Renal cortical epithelial cell (primary cell): Measurements from ENCODE around the gene PLCB2. TPM values are rescaled to one million over a fixed set of nuclear protein-coding genes. Genes with fewer than 3 reads are reported as not detected.

Source experiments
- DNase-seq: peaks from one replicate; pipeline ENCODE4 v3.0.0-alpha.2; 2011; ENCODE audit warnings: low read depth
- total RNA-seq: library from RNA; depleted of rRNA; stranded (reverse); fragments of >200 nt; gene quantifications from 2 replicates; pipeline ENCODE4 v1.2.3, GENCODE V29; 2014

The PLCB2 gene
- 0.52 TPM in 1 of 2 replicates, not detected in the other for total RNA-seq

DNA sequence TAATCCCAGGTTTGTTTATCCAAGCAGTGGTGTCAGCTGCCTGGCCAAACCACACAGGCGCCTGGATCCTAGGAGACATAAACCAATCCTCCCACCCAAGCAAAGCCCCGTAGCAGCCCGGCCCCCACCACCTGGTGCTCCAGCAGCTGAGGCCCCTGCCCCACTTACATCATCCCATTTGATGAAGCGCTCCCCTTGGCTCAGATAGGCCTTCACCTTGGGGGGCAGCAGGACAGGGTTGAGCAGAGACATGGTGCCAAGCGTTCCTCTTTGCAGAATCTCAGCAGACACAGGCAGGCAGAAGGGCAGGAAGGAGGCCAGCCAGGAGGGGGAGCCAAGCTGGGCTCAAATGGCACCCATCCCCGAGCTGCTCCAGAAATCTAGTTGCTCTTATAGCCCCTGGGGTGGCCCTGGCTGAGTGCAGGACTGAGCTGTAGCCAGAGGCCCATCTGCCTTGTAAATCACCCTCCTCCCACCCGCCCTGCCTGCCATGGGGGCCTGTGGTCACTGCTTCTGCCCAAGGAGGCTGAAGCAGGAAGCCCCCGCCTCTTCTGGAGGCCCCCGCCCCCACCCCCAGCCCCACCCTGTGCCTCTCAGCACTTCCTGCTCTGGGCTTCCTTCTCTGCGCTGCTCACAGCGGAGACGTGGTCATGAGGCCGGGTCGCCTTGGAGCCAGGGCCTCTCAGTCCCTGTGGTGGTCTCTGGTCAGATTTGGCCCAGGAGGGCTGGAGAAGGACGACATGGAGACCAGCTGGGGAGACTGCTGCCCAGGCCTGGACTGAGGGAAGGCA, at the start of gene PLCB2:
Gene PLCB2, minus strand, starts transcription at position 515 of the 791 bp plus-strand sequence. Its CDS starts 263 bp downstream, at position 252.
- no peak for DNase-seq

GRCh38 chr15:40357246-40357645, 49.5 kb upstream of the PLCB2 start:
- no peak for DNase-seq

- DNase-seq = no peak
Observed at GRCh38 chr15:40355976-40356585, 48.3 kb upstream of the PLCB2 start.

DNA sequence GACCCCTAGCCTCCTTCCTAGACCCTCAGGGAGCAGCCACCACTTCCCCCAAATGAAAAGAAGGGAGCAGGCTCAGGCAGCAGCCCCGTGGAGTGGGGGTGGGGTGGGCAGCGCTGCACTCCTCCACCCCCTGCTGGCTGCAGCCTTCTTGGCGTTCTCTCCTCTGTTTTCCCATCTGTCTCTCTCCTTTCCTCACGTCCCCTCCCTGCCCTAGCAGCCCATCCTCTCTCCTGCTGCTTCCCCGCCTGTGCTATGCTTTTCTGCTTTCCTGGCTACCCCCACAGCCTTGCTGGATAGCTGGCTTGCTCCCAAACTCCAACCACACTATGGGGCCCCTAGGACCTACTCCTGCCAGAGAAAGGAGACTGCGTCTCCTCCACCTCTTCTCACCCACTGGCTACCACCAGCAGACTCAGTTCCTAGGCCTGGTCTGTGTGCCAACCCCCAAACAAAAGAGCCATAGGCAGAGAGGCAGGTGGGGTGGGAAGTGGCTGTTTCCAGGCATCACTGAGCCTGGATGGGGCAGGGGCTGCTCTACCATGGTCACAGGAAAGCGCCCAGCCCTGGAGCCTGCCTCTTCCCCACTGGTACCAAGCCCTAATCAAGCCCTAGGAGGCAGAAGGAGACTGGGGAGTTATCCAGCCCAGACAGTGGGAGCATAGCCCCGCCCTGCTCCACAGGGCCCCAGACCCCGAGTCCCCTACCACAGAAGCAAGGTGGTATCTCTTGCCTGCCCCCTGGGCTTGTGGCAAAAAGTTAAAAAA, 46.9 kb upstream of the PLCB2 start:
- DNase-seq = no peak

DNA sequence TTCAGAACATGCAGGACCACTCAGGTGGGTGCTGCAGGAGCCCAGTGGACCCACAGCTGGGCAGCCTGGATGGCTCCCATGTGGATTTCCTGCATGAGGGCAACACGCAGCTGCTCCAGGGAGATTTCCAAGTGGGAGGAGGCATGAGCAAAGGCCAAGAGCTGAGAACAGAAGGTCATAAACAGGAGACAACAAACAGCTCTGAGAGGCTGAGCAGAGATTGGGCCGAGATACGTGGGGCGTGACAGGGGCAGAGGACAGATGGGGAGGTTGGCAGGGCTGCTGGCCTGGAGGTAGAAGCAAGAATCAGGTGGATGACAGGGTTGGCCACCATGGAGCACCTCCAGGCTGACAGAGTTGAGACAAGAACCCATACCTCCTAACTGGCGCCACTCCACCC, 46.0 kb upstream of the PLCB2 start:
- no peak for DNase-seq

- DNase-seq = no peak
Observed at GRCh38 chr15:40352281-40352901, 44.7 kb upstream of the PLCB2 start.

DNA sequence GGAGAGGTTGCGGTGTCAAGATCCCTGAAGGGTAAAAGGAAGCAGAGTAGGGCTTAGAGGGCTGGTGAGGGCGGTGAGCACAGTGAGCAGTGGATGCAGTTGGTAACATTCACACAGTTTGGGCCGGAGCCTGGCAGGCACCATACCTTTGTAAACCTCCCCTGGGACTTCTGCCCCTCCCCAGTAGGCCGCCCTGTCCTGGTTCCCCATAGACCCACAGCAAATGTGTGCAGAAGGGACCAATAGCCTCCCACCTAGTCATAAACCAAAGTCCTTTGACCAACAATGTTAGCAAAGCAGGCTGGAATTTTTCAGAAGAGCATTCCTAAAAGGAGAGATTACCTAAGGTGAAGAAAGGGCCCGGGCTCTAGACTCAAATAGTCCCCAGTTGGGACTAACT, 41.4 kb upstream of the PLCB2 start:
- DNase-seq = no peak

- DNase-seq = no peak
Observed at GRCh38 chr15:40348474-40348870, 40.7 kb upstream of the PLCB2 start.

DNA sequence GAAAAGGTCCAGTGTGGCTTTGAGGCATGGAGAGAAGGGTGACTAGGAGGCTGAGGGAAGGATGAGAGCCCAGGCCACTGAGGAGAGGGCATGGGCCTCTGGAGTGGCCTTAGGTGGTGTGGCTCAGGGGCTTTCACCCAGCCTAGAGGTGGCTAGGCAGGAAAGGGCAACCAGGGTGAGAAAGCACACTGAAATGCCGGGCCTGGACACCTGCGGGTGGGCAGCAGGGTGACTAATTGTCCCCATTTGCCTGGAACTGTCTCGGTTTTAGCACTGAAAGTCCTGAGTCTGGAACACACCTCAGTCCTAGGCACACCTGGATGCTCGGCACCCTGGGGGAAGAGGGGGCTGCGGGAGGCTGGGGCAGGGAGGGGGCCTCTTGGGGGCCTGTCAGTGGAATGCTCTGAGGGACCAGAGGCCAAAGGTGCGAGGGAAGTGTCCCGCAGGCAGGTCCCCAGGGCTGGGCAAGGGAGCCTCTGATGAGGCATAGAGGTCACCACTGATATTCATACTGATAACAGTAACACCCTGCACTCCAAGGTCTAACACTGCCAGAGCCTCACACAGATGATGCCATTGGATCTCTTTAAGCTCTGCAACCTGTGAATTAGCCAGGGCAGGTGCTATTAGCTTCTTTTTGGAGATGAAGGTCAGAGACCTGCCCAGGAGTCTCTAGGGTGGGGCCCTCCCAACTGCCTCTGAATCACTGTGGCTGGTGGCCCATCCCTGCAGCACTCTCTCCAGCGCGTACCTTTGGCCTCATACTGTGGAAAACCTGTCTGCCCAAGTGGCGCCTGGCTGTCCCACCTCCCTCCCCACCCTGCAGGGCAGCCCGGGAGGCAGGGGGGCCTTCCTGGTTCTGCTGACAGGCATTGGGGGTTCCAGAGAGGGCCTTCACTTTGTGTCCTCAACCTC, 40.1 kb upstream of the PLCB2 start:
- DNase-seq = no peak

DNA sequence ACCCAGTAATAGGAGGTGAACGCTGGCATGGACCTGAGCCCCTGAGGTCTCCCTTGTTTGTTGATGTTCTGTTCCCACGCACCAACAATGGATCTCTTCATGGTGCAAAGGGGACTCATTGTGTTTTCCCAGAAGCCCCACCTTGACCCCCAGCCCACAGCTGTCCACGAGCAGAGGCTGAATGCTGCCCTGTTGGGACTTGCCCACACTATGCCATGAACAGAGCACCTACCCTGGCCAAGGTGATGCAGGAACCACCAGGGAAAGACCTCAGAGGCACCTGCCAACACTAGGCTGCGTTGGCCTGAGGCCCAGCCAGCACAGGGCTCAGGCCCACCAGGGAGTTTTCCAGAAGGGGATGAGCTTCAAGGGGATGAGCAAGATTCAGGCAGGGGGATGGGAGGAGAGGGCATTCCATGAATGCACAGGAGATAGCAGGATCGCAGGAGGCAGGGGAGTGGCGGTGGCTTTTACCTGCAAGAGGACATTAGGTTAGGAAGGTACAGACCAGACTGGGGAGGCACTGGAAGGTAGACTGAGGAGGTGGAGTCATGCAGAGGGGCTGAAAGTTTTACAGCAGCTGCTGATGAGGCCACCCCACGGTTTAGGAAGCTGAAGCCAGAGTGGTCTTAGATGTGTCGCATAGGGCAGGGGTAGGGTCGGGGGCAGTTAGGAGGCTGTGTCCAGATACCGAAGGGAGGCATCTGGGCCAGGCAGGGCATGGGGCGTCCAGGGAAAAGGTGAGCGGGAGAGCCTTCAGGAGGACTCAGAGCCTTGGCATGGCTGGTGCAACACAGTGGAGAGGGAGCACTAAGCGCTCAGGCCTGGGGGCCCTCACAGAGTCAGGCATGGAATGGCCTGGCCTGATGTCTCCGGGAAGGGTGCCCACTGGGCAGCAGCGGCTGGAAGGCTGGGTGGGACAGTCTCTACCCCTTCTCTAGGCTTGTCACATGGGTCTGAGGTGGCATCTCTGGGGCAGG, 39.1 kb upstream of the PLCB2 start:
- DNase-seq = no peak

DNA sequence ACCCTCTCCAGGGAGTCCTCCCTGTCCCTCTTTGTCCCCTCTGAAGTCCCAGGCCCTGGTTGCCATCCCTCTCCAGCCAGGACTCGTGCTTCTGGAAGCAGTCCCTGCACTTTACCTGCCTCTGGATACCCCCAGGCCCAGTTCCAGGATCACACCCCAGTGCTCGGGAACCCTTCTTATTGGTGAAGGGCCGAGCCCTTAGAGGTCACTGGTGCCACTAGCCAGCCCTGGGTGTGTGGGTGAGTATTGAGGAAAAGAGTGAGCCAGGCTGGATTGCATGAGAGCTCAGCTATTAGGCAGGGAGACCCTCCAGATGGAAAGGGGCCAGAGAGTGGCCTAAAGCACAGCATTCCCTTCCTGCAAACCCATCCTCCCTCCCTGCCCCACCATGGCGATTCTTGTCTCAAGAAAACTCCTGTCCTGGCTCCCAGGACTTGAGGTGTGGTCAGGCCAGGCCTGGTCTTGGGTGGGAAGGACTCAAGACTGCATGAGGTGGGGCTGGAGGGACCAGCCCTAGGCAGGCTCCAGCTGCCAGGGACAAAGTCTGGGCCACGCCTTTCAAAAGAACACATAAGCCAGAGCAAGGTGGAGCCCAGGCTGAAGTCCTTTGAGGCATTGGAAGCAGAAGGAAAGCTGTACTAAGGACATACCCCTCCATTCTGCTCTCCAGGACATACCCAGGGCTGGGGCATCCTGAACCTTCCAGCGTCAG, 38.3 kb upstream of the PLCB2 start:
- no peak for DNase-seq

DNA sequence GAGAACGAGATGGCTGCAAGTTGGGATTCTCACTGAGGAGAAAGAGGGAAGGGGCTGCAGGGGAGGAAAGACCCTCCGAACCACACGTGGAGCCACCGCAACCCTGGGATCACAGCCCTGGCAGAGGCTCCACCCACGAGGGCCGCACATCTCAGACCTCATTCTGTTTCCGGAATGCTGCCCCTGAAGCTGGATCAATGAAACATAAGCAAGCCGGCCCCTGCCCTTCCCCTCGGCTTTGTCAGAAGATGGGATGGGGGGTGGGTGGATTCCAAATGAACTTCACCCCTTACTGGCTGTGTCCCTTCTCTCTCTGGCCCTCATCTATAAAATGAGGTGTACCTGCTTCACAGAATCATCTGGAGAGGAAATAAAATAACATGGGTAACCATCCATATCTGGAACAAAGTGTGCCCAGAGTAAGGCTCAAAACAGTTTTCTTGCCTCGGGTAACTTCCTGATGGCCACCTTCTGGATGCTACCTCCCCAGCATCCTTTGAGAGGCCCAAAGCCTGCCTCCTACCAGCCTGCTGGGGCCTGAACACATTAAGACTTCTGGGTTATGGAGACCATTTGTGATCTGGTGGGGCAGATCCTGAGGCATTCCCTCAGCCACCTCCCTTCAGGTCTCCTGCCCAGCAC, 37.6 kb upstream of the PLCB2 start:
- no peak for DNase-seq

DNA sequence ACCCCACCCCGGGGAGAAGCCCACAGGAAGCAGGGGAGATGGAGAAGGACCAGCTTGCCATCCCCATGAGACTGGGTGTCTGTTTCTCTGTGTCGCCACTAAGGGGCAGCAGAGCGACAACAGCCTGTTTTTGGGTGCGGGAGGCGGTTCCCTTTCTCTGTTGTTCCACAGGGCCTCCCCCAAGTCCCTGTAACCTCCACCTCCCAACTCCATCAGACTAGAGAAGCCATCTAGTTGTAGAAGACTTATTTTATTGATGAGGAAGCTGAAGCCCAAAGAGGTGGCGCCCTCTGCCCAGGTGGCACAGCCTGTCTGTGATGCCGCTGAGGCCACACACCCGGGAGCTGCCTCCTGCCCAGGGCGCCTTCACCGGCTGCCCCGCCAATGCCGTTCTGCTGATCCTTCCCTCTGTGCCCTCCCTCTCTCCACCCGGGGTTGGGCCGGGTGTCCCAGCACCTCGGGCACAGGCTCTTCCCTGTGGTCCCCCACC, 36.9 kb upstream of the PLCB2 start:
- DNase-seq = peak; percentile 34

- DNase-seq = no peak
Observed at GRCh38 chr15:40344217-40344616, 36.5 kb upstream of the PLCB2 start.

- DNase-seq = peak; percentile 27
Observed at GRCh38 chr15:40343512-40343911, 35.8 kb upstream of the PLCB2 start.

DNA sequence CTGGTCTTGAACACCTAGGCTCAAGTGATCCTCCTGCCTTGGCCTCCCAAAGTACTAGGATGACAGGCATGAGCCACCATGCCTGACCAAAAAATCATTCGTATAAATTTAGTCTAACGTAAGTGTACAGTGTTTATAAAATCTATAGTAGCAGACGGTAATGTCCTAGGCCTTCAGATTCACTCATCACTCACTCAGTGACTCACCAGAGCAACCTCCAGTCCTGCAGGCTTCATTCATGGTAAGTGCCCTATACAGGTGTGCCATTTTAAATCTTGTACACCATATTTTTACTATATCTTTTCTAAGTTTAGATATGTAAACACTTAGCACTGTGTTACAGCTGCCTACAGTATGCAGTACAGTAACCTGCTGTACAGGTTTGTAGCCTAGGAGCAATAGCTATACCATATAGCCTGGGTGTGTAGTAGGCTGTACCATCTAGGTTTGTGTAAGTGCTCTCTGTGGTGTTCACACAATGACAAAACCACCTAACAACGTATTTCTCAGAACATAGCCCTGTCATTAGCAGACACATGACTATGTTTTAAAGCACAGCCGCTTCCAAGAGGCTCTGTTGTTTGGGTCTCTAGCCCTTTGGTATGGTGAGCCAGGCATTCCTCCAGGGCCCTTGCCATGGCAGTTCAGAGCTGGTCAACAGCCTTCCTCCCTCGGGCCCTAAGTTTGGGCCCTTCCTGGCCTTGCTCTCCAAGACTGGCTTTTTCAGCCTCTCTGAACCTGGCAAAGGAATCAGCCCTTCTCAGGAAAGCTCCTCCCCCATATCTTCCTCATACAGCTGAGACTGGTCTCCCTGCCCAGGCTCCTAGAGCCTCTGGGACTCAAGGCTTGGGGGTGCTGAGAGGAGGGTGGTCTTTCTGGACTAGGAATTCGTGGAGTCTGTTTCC, 34.9 kb upstream of the PLCB2 start:
- no peak for DNase-seq

DNA sequence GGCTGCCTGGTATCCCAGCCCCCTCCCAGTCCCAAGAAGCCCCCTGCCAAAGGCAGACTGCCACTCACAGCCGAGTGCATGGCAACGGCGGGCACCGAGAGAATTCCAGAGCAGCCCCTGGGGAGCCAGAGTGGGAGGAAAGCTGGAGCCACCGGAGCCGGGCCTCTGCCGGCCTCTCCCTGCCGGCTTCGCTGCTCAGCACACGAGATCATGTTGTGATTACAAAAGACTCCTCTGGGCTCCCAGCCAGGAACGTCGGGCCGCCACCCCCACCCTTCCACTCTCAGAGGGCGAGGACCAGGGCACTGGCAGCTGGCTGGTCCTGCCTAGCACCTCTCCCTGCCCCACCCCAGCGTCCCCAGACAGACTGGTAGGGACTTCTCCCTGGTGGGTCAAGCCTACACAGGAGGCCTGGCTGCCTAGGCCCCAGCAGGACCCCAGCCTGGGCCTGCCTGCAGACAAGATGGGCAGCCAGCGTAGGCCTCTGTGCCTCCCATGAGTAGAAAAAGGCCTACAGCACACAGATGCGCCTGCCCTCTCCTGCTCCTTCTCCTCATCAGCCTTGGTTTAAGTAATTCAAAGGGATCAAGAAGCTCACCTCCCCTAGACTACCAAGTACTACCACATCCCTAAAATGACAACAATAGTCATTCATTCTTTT, 33.1 kb upstream of the PLCB2 start, which contains the start of gene CCDC9B:
Gene CCDC9B, minus strand, starts transcription at position 200 of the 661 bp plus-strand sequence. Its CDS starts 120 bp downstream, at position 80.
- DNase-seq = peak; percentile 76
